HG02763 (cell line): ENCODE measurements around the gene SUCNR1.

ENCODE experiments used
- ATAC-seq: cut with Tn5 transposase; IDR thresholded peaks from one replicate; pipeline ENCODE4 v1.9.1; 2021; ENCODE audit warnings: mild to moderate bottlenecking, moderate library complexity; ENCODE audit not compliant: unreplicated experiment

Gene SUCNR1

GRCh38 chr3:151933234-151933853, 59.9 kb downstream of the SUCNR1 start:
- ATAC-seq, result no peak
